ENCODE data around the gene DCP1B. TPM values are rescaled to one million over a fixed set of nuclear protein-coding genes. Genes with fewer than 3 reads are reported as not detected.
"Not testable (repeated sequence)": the region's sequence is repeated elsewhere in the genome, so short reads cannot be mapped to it uniquely, and the experiment has no call there.

Gene DCP1B
- total and polyA plus RNA-seq, 2 donors = 9.4 to 10.1 TPM

GRCh38 chr12:1947081-1947480 is 57.2 kb downstream of the DCP1B start:
- no peaks in the 10 kb centered on the region for H3K9me3 ChIP-seq (ENCODE audit: control insufficient read depth in 2 of 2, insufficient read depth in 1 of 2, low read length in 1 of 2)
- H3K36me3 ChIP-seq (ENCODE audit: control insufficient read depth in 2 of 2, insufficient read depth in 2 of 2, low read length in 1 of 2) = peaks cover 33 to 41% of the 10 kb centered on the region in 2 donors
- WGBS = 95% methylated on average over 1 of the region's 1 CpG
- no peak overlapping the region for H3K27ac ChIP-seq (ENCODE audit: low read depth in 1 of 2, low read length in 1 of 2)
- no peak overlapping the region for H3K4me3 ChIP-seq (ENCODE audit: low read length in 2 of 2)
- peaks cover 0 to 2% of the 10 kb centered on the region in 2 donors for H3K4me1 ChIP-seq (ENCODE audit: control insufficient read depth in 2 of 2, insufficient read depth in 2 of 2, low read length in 2 of 2)
- DNase-seq (ENCODE audit: low read depth in 6 of 9, low spot score in 9 of 9) = no peak
- no peaks in the 10 kb centered on the region for H3K27me3 ChIP-seq (ENCODE audit: control insufficient read depth in 2 of 2, insufficient read depth in 1 of 2, low read length in 1 of 2)

- H3K27ac ChIP-seq (ENCODE audit: low read depth in 1 of 2, low read length in 1 of 2) = no peak overlapping the region
- no peaks in the 10 kb centered on the region for H3K27me3 ChIP-seq (ENCODE audit: control insufficient read depth in 2 of 2, insufficient read depth in 1 of 2, low read length in 1 of 2)
- no peak overlapping the region for H3K4me3 ChIP-seq (ENCODE audit: low read length in 2 of 2)
- H3K9me3 ChIP-seq (ENCODE audit: control insufficient read depth in 2 of 2, insufficient read depth in 1 of 2, low read length in 1 of 2) = no peaks in the 10 kb centered on the region
- H3K36me3 ChIP-seq (ENCODE audit: control insufficient read depth in 2 of 2, insufficient read depth in 2 of 2, low read length in 1 of 2) = peaks cover 32 to 38% of the 10 kb centered on the region in 2 donors
- H3K4me1 ChIP-seq (ENCODE audit: control insufficient read depth in 2 of 2, insufficient read depth in 2 of 2, low read length in 2 of 2) = peaks cover 0 to 2% of the 10 kb centered on the region in 2 donors
- DNase-seq (ENCODE audit: low read depth in 6 of 9, low spot score in 9 of 9) = no peak
- WGBS = 99% methylated on average over 3 of the region's 3 CpGs
Observed at GRCh38 chr12:1946296-1946695, 58.0 kb downstream of the DCP1B start.

- not testable (repeated sequence) for H3K27me3 ChIP-seq (ENCODE audit: control insufficient read depth in 2 of 2, insufficient read depth in 1 of 2, low read length in 1 of 2); DNase-seq (ENCODE audit: low read depth in 6 of 9, low spot score in 9 of 9); H3K4me3 ChIP-seq (ENCODE audit: low read length in 2 of 2); H3K4me1 ChIP-seq (ENCODE audit: control insufficient read depth in 2 of 2, insufficient read depth in 2 of 2, low read length in 2 of 2); H3K27ac ChIP-seq (ENCODE audit: low read depth in 1 of 2, low read length in 1 of 2); H3K9me3 ChIP-seq (ENCODE audit: control insufficient read depth in 2 of 2, insufficient read depth in 1 of 2, low read length in 1 of 2)
- peaks cover 31 to 40% of the 10 kb centered on the region in 2 donors for H3K36me3 ChIP-seq (ENCODE audit: control insufficient read depth in 2 of 2, insufficient read depth in 2 of 2, low read length in 1 of 2)
- 92% methylated on average over 5 of the region's 5 CpGs for WGBS
Observed at GRCh38 chr12:1945502-1945901, 58.8 kb downstream of the DCP1B start.

GRCh38 chr12:1939801-1940607 is 64.3 kb downstream of the DCP1B start:
- DNase-seq (ENCODE audit: low read depth in 6 of 9, low spot score in 9 of 9) = peak; percentile 65 to 94 (median 83)
- no peaks in the 10 kb centered on the region for H3K27me3 ChIP-seq (ENCODE audit: control insufficient read depth in 2 of 2, insufficient read depth in 1 of 2, low read length in 1 of 2)
- H3K4me3 ChIP-seq (ENCODE audit: low read length in 2 of 2) = no peak overlapping the region
- peaks cover 15 to 18% of the 10 kb centered on the region in 2 donors for H3K36me3 ChIP-seq (ENCODE audit: control insufficient read depth in 2 of 2, insufficient read depth in 2 of 2, low read length in 1 of 2)
- H3K4me1 ChIP-seq (ENCODE audit: control insufficient read depth in 2 of 2, insufficient read depth in 2 of 2, low read length in 2 of 2) = peaks cover 0 to 4% of the 10 kb centered on the region in 2 donors
- no peaks in the 10 kb centered on the region for H3K9me3 ChIP-seq (ENCODE audit: control insufficient read depth in 2 of 2, insufficient read depth in 1 of 2, low read length in 1 of 2)
- no peak overlapping the region for H3K27ac ChIP-seq (ENCODE audit: low read depth in 1 of 2, low read length in 1 of 2)
- WGBS = 51% methylated on average over 16 of the region's 16 CpGs

- 89% methylated on average over 10 of the region's 10 CpGs for WGBS
- DNase-seq (ENCODE audit: low read depth in 6 of 9, low spot score in 9 of 9) = no peak
- Histone ChIP-seq H3K36me3 (ENCODE audit: control insufficient read depth in 2 of 2, insufficient read depth in 2 of 2, low read length in 1 of 2) (peaks cover 15 to 18% of the 10 kb centered on the region in 2 donors), H3K4me1 (ENCODE audit: control insufficient read depth in 2 of 2, insufficient read depth in 2 of 2, low read length in 2 of 2) (peaks cover 0 to 4% of the 10 kb centered on the region in 2 donors), H3K9me3 (ENCODE audit: control insufficient read depth in 2 of 2, insufficient read depth in 1 of 2, low read length in 1 of 2) (no peaks in the 10 kb centered on the region), H3K27me3 (ENCODE audit: control insufficient read depth in 2 of 2, insufficient read depth in 1 of 2, low read length in 1 of 2) (no peaks in the 10 kb centered on the region), H3K4me3 (ENCODE audit: low read length in 2 of 2) (no peak overlapping the region), H3K27ac (ENCODE audit: low read depth in 1 of 2, low read length in 1 of 2) (no peak overlapping the region)
Observed at GRCh38 chr12:1939331-1939730, 64.9 kb downstream of the DCP1B start.

- 98% methylated on average over 12 of the region's 12 CpGs for WGBS
- H3K4me1 ChIP-seq (ENCODE audit: control insufficient read depth in 2 of 2, insufficient read depth in 2 of 2, low read length in 2 of 2) = peaks cover 0 to 9% of the 10 kb centered on the region in 2 donors
- no peaks in the 10 kb centered on the region for H3K27me3 ChIP-seq (ENCODE audit: control insufficient read depth in 2 of 2, insufficient read depth in 1 of 2, low read length in 1 of 2)
- no peak overlapping the region for H3K27ac ChIP-seq (ENCODE audit: low read depth in 1 of 2, low read length in 1 of 2)
- peaks cover 15 to 18% of the 10 kb centered on the region in 2 donors for H3K36me3 ChIP-seq (ENCODE audit: control insufficient read depth in 2 of 2, insufficient read depth in 2 of 2, low read length in 1 of 2)
- no peak overlapping the region for H3K4me3 ChIP-seq (ENCODE audit: low read length in 2 of 2)
- DNase-seq (ENCODE audit: low read depth in 6 of 9, low spot score in 9 of 9) = no peak
- no peaks in the 10 kb centered on the region for H3K9me3 ChIP-seq (ENCODE audit: control insufficient read depth in 2 of 2, insufficient read depth in 1 of 2, low read length in 1 of 2)
Observed at GRCh38 chr12:1937481-1938224, 66.6 kb downstream of the DCP1B start.

GRCh38 chr12:1936406-1937320 is 67.6 kb downstream of the DCP1B start:
- H3K4me1 ChIP-seq (ENCODE audit: control insufficient read depth in 2 of 2, insufficient read depth in 2 of 2, low read length in 2 of 2) = peaks cover 0 to 9% of the 10 kb centered on the region in 2 donors
- peaks cover 15 to 18% of the 10 kb centered on the region in 2 donors for H3K36me3 ChIP-seq (ENCODE audit: control insufficient read depth in 2 of 2, insufficient read depth in 2 of 2, low read length in 1 of 2)
- H3K27me3 ChIP-seq (ENCODE audit: control insufficient read depth in 2 of 2, insufficient read depth in 1 of 2, low read length in 1 of 2) = no peaks in the 10 kb centered on the region
- no peak for DNase-seq (ENCODE audit: low read depth in 6 of 9, low spot score in 9 of 9)
- WGBS = 96% methylated on average over 25 of the region's 25 CpGs
- H3K27ac ChIP-seq (ENCODE audit: low read depth in 1 of 2, low read length in 1 of 2) = no peak overlapping the region
- H3K4me3 ChIP-seq (ENCODE audit: low read length in 2 of 2) = no peak overlapping the region
- H3K9me3 ChIP-seq (ENCODE audit: control insufficient read depth in 2 of 2, insufficient read depth in 1 of 2, low read length in 1 of 2) = no peaks in the 10 kb centered on the region

GRCh38 chr12:1935700-1936378 is 68.4 kb downstream of the DCP1B start:
- Histone ChIP-seq H3K4me3 (ENCODE audit: low read length in 2 of 2) (no peak overlapping the region), H3K4me1 (ENCODE audit: control insufficient read depth in 2 of 2, insufficient read depth in 2 of 2, low read length in 2 of 2) (peaks cover 0 to 10% of the 10 kb centered on the region in 2 donors), H3K36me3 (ENCODE audit: control insufficient read depth in 2 of 2, insufficient read depth in 2 of 2, low read length in 1 of 2) (peaks cover 12 to 14% of the 10 kb centered on the region in 2 donors), H3K9me3 (ENCODE audit: control insufficient read depth in 2 of 2, insufficient read depth in 1 of 2, low read length in 1 of 2) (no peaks in the 10 kb centered on the region), H3K27me3 (ENCODE audit: control insufficient read depth in 2 of 2, insufficient read depth in 1 of 2, low read length in 1 of 2) (no peaks in the 10 kb centered on the region), H3K27ac (ENCODE audit: low read depth in 1 of 2, low read length in 1 of 2) (no peak overlapping the region)
- 95% methylated on average over 21 of the region's 21 CpGs for WGBS
- DNase-seq (ENCODE audit: low read depth in 6 of 9, low spot score in 9 of 9) = no peak

Measured in thymus (tissue), 11 donors.